PC-3 (cell line): Measurements from ENCODE around the gene ANGPTL7. TPM values are rescaled to one million over a fixed set of nuclear protein-coding genes. Genes with fewer than 3 reads are reported as not detected.
"Not testable (repeated sequence)": the region's sequence is repeated elsewhere in the genome, so short reads cannot be mapped to it uniquely, and the experiment has no call there.

Source experiments
- ATAC-seq: fragments of 200-7000 bp; cut with Tn5 transposase; 2 replicates; pipeline ENCODE4 v1.9.1; 2020; ENCODE audit warnings: mild to moderate bottlenecking, moderate library complexity
- BruUV-seq: library from RNA; stranded (reverse); fragments of 400-500 nt; replicated peaks from 2 replicates; lab custom pipeline; 2021; lab: Mats Ljungman, UMichigan
- CTCF ChIA-PET: fragments of 300-600 bp; sonication (Branson Sonifier 250); formaldehyde crosslinking; loops from one replicate; lab custom pipeline; 2022; ENCODE audit warnings: antibody characterized with exemption; lab: Charles Lee
- POLR2A ChIA-PET: fragments of 300-600 bp; sonication (Branson Sonifier 250); formaldehyde crosslinking; loops from one replicate; lab custom pipeline; 2022; ENCODE audit warnings: antibody characterized with exemption; ENCODE audit not compliant: unreplicated experiment; lab: Charles Lee
- DNase-seq: peaks from one replicate; pipeline ENCODE4 v3.0.0-alpha.2; 2015
- H2AFZ ChIP-seq: fragments of 300-600 bp; sonication (generic); 2 replicates; pipeline ENCODE4 v1.6.0; 2016; ENCODE audit warnings: antibody characterized with exemption, low read length
- H3F3A ChIP-seq: fragments of 300-600 bp; sonication (generic); one replicate; pipeline ENCODE4 v1.6.0; 2017; ENCODE audit warnings: antibody characterized with exemption, low read length, control low read depth, mild to moderate bottlenecking; ENCODE audit not compliant: unreplicated experiment
- H3K27ac ChIP-seq: fragments of 300-600 bp; sonication (generic); 2 replicates; pipeline ENCODE4 v1.5.1; 2016; ENCODE audit warnings: mild to moderate bottlenecking, low read length
- H3K27me3 ChIP-seq: fragments of 300-600 bp; sonication (generic); 2 replicates; pipeline ENCODE4 v1.6.1; 2016; ENCODE audit warnings: low read length, mixed read lengths
- H3K36me3 ChIP-seq: fragments of 300-600 bp; sonication (generic); 2 replicates; pipeline ENCODE4 v1.6.1; 2016; ENCODE audit warnings: low read depth, mixed run types, low read length, mixed read lengths
- H3K4me1 ChIP-seq: fragments of 300-600 bp; sonication (generic); 2 replicates; pipeline ENCODE4 v1.5.1; 2016; ENCODE audit warnings: low read length; ENCODE audit not compliant: insufficient read depth
- H3K4me2 ChIP-seq: fragments of 300-600 bp; sonication (generic); 2 replicates; pipeline ENCODE4 v1.6.0; 2016; ENCODE audit warnings: low read length
- H3K4me3 ChIP-seq: fragments of 300-600 bp; sonication (generic); 2 replicates; pipeline ENCODE4 v1.5.1; 2016; ENCODE audit warnings: mild to moderate bottlenecking, low read length, mixed read lengths
- H3K79me2 ChIP-seq: fragments of 300-600 bp; sonication (generic); 2 replicates; pipeline ENCODE4 v1.6.1; 2017; ENCODE audit warnings: low read length, mixed read lengths
- H3K9ac ChIP-seq: fragments of 300-600 bp; sonication (generic); 2 replicates; pipeline ENCODE4 v1.6.0; 2016; ENCODE audit warnings: mild to moderate bottlenecking, low read length
- H3K9me2 ChIP-seq: fragments of 300-600 bp; sonication (generic); replicated peaks from 2 replicates; pipeline ENCODE4 v1.6.1; 2016; ENCODE audit warnings: mixed run types, low read length, mixed read lengths
- H3K9me3 ChIP-seq: fragments of 300-600 bp; sonication (generic); 2 replicates; pipeline ENCODE4 v1.6.1; 2016; ENCODE audit warnings: low read length, mixed read lengths
- H4K20me1 ChIP-seq: fragments of 300-600 bp; sonication (generic); 2 replicates; pipeline ENCODE4 v1.6.1; 2016; ENCODE audit warnings: low read length, mixed read lengths
- EZH2 ChIP-seq: fragments of 300-600 bp; sonication (generic); IDR thresholded peaks from one replicate; pipeline ENCODE4 v1.6.1; 2017; ENCODE audit warnings: antibody characterized with exemption, mild to moderate bottlenecking, low read length; ENCODE audit not compliant: unreplicated experiment
- EZH2phosphoT487 ChIP-seq: fragments of 300-600 bp; sonication (generic); IDR thresholded peaks from 2 replicates; pipeline ENCODE4 v1.6.1; 2018; ENCODE audit warnings: mild to moderate bottlenecking, antibody characterized with exemption, low read length, borderline replicate concordance
- intact Hi-C: fragments of 100-400 bp; cut with micrococcal nuclease; formaldehyde crosslinking; loops from 2 replicates; pipeline ENCODE4 v1.9.0; 2023
- total RNA-seq: library from RNA; depleted of rRNA; stranded (reverse); fragments of >200 nt; gene quantifications from 2 replicates; pipeline ENCODE4 v1.2.3, GENCODE V29; 2014
- TF ChIP-seq, protein P1 (sequence below): fragments of 300-600 bp; sonication (generic); conservative IDR thresholded peaks from 2 replicates; pipeline ENCODE4 v1.5.1; 2017; ENCODE audit warnings: antibody characterized with exemption, low read depth, mild to moderate bottlenecking, low read length

The ANGPTL7 gene
- total RNA-seq, 1 experiment from 2014 or later = not detected

DNA sequence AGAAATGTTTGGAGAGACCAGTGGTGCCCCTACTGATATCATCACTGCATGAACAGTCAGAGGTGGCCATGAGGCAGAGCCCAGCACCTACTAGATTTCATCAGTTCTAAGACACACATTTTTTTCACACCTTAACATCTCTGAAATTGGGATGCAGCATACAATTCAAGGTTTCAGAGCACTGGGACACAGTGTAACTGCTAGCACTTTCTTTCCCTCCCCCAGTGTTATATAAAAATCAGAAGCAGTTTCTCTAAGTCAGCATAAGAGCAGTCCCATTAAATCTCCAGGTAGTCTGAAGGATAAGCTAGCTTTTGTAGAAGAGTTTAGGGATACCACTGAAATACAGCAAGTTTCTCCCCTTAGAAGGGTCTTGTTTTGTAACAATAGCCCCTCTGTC is 10.0 kb upstream of the ANGPTL7 start:
- POLR2A ChIA-PET = no interaction called here

DNA sequence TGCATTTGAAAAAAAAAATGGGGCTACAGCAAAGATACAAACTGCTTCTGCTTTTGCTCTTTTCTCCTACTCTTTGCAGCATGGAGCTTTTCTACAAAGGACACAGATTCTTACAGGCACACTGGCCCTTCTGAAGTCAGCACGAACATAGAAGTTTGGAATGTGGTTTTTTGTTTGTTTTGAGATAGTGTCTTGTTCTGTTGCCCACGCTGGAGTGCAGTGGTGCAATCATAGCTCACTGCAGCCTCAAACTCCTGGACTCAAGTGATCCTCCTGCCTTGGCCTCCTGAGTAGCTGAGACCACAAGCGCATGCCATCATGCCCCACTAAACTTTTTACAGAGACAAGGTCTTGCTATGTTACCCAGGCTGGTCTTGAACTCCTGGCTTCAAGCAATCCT is 9.4 kb upstream of the ANGPTL7 start:
- CTCF ChIA-PET, H3K9me2 ChIP-seq, BruUV-seq, H2AFZ ChIP-seq, H3K27me3 ChIP-seq, H3K9ac ChIP-seq, H3K4me3 ChIP-seq, H3F3A ChIP-seq, H3K9me3 ChIP-seq, H4K20me1 ChIP-seq, H3K79me2 ChIP-seq: not testable (repeated sequence)
- intact Hi-C loops = loop anchor here (1.0 to 10.0 kb wide), 3 partner anchors 23 to 145 kb away; no protein-coding TSS in a partner anchor
- H3K4me2 ChIP-seq = peak overlapping the region; percentile 30
- H3K4me1 ChIP-seq = peaks cover 34% of the 10 kb centered on the region
- DNase-seq (peak; percentile 45), ATAC-seq (peak; percentile 39)
- peaks cover 16% of the 10 kb centered on the region; the same call in 1 of the 2 replicates for H3K36me3 ChIP-seq
- POLR2A ChIA-PET = interaction anchor here (0.6 kb wide), 1 partner anchor 12 kb away, joined by 3 read pairs; no protein-coding TSS in a partner anchor
- H3K27ac ChIP-seq = peak overlapping the region; percentile 55

More for the DNA sequence above, 10.0 kb upstream of the ANGPTL7 start:
- DNase-seq = no peak
- Histone ChIP-seq H3K4me3 (no peak overlapping the region), H3K27me3 (no peaks in the 10 kb centered on the region), H3K79me2 (no peaks in the 10 kb centered on the region), H3K9me3 (no peaks in the 10 kb centered on the region), H3F3A (no peaks in the 10 kb centered on the region), H3K27ac (no peak overlapping the region), H3K4me2 (no peak overlapping the region), H3K9ac (no peak overlapping the region), H2AFZ (no peak overlapping the region), H3K9me2 (no peaks in the 10 kb centered on the region), H4K20me1 (no peaks in the 10 kb centered on the region), H3K36me3 (peaks cover 12% of the 10 kb centered on the region; the same call in 1 of the 2 replicates), H3K4me1 (peaks cover 34% of the 10 kb centered on the region)
- no peak for ATAC-seq
- no TSS peak for BruUV-seq
- TF ChIP-seq EZH2 (no peak), EZH2phosphoT487 (no peak)
- TF ChIP-seq, protein P1, sequence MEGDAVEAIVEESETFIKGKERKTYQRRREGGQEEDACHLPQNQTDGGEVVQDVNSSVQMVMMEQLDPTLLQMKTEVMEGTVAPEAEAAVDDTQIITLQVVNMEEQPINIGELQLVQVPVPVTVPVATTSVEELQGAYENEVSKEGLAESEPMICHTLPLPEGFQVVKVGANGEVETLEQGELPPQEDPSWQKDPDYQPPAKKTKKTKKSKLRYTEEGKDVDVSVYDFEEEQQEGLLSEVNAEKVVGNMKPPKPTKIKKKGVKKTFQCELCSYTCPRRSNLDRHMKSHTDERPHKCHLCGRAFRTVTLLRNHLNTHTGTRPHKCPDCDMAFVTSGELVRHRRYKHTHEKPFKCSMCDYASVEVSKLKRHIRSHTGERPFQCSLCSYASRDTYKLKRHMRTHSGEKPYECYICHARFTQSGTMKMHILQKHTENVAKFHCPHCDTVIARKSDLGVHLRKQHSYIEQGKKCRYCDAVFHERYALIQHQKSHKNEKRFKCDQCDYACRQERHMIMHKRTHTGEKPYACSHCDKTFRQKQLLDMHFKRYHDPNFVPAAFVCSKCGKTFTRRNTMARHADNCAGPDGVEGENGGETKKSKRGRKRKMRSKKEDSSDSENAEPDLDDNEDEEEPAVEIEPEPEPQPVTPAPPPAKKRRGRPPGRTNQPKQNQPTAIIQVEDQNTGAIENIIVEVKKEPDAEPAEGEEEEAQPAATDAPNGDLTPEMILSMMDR = no peak
- intact Hi-C loops = no loop called here
- CTCF ChIA-PET = no interaction called here

DNA sequence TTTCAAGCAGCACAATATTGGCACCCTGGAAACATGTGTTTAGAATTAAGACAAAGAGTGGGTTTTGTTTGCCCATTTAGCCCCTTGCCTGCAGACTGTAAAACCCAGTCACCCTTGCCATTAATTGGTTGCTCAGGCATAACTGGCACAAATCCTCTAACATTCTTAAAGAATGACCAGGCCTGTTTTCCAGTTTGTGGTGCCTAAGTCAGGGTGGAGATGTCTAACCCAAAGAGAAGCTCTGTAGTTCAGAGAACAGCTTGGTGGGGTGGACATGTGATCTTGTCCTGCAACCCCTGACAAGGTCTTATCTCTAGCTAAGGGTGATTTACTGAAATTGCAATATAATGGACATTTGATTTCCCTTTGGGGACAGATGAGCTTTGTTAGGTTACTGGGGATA is 8.8 kb upstream of the ANGPTL7 start:
- Histone ChIP-seq H3K4me3 (no peak overlapping the region), H3K79me2 (no peaks in the 10 kb centered on the region), H3K9ac (no peak overlapping the region), H2AFZ (no peak overlapping the region), H3K27ac (peak overlapping the region; percentile 55), H3K9me2 (no peaks in the 10 kb centered on the region), H4K20me1 (no peaks in the 10 kb centered on the region), H3K9me3 (no peaks in the 10 kb centered on the region), H3K27me3 (no peaks in the 10 kb centered on the region), H3K36me3 (peaks cover 16% of the 10 kb centered on the region; the same call in 1 of the 2 replicates), H3K4me2 (peak overlapping the region; percentile 30; the same call in 1 of the 2 replicates), H3K4me1 (peaks cover 34% of the 10 kb centered on the region), H3F3A (no peaks in the 10 kb centered on the region)
- no TSS peak for BruUV-seq
- intact Hi-C loops = loop anchor here (1.0 to 10.0 kb wide), 3 partner anchors 24 to 146 kb away; no protein-coding TSS in a partner anchor
- TF ChIP-seq EZH2phosphoT487 (no peak), EZH2 (no peak)
- TF ChIP-seq, protein P1 = no peak
- ATAC-seq (peak; percentile 79), DNase-seq (peak; percentile 86)
- ChIA-PET CTCF (interaction anchor here (0.6 to 0.8 kb wide), 2 partner anchors 24 to 82 kb away, joined by 3 to 4 read pairs; no protein-coding TSS in a partner anchor), POLR2A (interaction anchor here (0.6 to 0.7 kb wide), 2 partner anchors 13 to 33 kb away, joined by 3 to 4 read pairs; no protein-coding TSS in a partner anchor)
